Glomerular visceral epithelial cell (primary cell): Measurements from ENCODE around the gene CCDC86.

Source experiments
- DNase-seq: peaks from one replicate; pipeline ENCODE4 v3.0.0-alpha.2; 2016; ENCODE audit errors: extremely low spot score

The CCDC86 gene

DNA sequence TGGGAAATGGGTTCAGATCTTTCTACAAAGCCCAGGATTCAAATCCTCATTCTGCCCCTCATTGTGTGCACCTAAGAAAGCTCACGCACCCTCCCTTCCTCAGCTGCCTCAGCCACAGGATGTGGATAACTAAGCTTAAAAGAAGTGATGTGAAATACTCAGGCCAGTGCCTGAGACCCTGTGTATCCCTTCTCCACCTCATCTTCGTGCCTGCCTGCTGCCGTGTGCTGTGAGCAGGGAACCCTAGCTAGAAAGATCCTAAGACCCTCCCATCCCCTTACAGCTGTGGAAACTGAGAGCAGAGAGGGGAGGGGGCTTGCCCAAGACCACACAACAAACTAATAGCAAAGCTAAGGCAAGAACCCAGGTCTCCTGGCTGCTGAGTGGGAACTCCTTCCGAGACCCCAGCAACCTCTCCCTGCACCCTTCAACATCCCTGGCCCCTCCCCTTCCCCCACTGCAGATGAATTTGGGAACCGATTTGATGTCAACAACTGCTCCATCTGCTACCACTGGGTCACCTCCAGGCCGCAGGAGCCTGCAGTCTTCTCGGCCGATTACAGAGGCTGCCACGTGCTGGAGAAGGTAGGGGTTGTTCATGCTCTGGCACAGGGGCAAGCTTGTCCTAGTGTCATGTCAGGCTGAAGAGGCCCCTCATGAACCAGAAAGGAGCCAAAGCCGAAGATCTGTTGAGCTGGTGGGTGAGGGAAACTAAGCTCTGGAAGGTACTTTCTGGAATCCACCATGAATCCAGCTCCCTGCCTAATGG, 27.0 kb downstream of the CCDC86 start:
- no peak for DNase-seq

DNA sequence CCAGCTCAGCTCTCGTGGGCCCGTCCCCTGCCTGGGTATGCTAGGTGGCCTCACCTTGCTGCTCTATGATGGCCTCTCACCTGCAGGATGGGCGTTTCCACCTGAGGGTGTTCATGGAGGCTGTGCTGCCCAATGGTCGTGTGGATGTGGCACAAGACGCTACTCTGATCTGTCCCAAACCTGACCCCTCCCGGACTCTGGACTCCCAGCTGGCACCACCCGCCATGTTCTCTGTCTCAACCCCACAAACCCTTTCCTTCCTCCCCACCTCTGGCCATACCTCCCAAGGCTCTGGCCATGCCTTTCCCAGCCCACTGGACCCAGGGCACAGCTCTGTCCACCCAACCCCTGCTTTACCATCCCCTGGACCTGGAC, 27.5 kb downstream of the CCDC86 start:
- no peak for DNase-seq

DNA sequence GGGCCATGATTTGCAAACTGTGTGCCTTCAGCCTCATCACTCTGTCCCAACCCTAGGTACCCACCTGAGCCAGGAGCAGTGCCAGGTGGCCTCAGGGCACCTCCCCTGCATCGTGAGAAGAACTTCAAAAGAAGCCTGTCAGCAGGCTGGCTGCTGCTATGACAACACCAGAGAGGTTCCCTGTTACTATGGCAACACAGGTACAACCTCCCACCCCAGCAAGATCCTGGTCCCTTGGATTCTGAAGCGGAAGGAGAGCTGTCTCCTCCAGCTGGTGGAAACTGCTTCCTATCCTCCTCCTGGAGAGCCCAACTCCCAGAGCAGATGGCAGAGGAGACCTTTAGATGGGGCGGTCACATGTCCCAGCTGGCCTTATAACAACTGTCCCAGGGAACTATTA, 28.4 kb downstream of the CCDC86 start:
- DNase-seq: no peak

DNA sequence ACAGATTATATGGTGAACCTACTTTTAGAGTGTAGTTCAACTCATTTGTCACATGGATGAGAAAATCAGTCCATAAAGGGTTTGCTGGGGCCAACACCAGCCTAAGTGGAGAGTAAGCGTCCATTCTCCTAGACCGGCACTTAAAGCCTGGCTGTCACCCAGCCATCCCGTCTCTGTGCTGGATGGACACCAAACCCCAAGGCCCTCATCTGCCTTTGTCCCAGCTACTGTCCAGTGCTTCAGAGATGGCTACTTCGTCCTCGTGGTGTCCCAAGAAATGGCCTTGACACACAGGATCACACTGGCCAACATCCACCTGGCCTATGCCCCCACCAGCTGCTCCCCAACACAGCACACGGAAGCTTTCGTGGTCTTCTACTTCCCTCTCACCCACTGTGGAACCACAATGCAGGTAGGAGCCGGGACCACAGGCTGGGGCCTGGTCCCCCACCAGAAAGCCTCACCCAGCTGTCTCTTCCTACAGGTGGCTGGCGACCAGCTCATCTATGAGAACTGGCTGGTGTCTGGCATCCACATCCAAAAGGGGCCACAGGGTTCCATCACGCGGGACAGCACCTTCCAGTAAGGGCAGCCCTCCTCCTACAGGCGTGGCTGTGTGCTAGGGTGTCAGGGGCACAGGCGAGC, 28.9 kb downstream of the CCDC86 start:
- no peak for DNase-seq

DNA sequence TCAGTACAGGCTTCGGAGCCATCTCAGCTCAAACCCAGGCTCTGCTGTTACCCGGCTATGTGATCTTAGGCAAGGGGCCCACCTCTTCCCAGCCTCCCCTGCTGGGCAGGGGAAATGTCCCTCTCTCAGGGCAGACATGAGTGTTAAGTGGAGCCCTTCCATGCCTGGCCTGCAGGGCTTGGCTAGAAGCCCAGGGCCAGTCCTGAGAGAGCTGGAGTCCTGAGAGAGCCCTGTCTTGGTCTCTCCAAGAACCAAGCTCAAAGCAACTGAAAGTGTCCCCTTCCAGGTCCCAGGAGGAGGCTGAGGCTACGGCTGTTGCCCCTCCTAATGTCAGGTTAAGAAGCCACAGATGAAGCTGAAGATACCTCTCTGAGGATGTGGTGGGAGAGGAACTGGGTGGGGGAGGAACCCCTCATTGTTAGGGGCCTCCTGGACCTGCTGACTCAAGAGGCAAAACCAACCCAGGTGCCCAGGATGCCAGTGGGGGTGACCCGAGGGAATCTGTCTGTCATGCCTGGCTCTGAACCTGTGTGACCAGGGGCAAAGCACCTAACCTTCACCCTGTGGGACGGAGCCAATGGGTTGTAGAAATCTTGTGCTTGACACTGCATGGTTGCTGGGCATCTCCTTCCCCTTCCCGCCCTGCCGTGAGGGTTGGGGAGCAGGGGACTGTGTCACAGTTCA, 29.6 kb downstream of the CCDC86 start:
- DNase-seq: peak; percentile 34

DNA sequence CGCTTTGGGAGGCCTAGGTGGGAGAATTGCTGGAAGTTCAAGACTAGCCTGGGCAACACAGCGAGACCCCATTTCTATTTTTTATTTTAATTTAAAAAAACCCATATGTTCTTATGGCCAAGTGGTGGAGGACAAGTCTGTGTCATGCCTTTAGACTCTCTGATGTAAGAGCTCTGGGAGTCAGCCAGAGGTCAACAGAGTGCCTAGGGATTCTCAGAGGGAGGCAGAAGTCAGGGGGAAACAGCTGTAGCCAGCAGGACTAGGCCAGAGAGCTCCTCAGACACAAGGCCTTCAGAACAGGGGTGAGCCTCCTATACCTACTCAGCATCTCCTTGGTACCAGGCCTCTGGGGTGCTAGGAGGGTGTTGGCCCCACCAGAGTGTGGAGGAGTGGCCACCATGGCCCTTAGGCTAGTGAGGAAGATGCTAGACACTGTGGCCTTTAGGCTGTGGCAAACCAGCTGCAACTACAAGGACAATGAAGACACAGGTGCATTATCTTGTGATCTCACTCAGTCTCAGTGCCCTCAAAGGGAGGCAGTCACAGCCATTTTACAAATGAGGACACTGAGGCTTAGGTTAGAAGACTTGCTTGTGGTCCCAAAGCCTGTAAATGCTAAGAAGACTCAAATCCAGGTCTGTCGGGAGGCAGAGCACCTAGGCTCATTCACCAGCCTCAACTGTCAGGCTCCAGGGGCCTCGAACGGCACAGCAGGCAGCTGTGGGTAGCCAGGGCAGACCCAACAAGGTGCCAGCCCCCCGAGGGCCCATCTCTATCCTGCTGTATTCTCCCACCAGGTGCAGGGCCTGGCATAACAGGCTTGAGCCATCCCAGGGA, 30.4 kb downstream of the CCDC86 start:
- DNase-seq: peak; percentile 44

DNA sequence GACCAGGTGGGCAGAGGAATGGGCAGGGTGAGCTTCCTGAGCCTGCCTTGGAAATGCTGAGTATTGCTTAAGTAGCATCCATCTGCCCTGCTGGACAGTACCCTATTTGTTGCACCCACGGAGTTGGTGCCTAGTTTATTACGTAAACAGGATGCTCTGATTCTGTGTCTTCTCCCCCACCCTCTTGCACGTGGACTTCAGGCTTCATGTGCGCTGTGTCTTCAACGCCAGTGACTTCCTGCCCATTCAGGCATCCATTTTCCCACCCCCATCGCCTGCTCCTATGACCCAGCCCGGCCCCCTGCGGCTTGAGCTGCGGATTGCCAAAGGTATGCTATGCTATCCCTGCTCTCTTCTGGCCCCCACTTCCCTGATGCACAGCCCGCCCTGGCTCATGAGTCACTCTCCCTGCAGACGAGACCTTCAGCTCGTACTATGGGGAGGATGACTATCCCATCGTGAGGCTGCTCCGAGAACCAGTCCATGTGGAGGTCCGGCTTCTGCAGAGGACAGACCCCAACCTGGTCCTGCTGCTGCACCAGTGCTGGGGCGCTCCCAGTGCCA, 31.1 kb downstream of the CCDC86 start:
- DNase-seq: peak; percentile 95

DNA sequence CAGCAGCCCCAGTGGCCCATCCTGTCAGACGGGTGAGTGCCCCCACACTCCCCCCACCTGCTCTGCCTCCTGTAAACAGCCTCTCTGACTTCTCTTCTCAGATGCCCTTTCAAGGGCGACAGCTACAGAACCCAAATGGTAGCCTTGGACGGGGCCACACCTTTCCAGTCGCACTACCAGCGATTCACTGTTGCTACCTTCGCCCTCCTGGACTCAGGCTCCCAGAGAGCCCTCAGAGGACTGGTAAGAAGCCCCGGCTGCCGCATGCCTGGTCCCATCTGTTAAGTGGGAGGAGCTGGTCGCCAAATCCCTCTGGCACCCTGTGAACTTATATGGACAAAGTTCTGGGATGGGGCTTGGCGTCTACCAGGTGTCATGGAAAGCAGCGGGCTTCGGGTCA, 31.6 kb downstream of the CCDC86 start:
- no peak for DNase-seq

DNA sequence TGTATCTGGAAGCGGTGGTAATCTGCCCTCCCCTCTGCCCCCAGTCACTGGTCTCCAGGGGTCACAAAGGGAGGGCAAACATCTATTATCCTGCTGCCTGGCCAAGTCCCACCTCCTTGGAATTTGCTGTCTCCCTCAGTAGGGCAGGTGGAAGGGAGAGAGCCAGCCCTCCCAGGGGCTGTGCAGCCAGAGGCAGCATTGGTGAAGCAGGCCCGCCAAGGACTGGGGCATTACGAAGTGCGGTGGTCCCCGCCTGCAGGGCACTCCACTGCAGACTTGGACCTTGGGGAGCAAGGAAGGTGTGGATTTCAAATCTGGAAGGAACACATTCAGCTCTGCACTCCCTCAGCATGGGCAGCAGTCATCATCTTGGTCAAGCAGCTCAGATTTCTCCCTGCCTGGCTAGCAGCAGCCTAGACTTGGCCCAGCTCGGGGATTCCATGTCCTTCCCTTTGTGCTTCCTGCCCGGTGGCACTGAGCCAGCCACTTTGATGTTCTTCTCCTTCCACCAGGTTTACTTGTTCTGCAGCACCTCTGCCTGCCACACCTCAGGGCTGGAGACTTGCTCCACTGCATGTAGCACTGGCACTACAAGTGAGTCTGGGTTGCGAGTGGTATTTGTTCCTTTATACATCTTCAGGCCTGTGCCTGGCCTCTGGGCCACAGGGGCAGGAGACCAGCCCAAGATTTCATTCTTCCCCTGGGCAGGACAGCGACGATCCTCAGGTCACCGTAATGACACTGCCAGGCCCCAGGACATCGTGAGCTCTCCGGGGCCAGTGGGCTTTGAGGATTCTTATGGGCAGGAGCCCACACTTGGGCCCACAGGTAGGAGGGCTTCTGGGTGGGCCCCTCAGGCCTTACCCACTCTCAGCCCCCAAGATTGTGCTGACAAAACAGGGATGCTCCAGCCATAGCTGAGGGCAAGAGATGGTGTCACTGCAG, 32.8 kb downstream of the CCDC86 start:
- no peak for DNase-seq

DNA sequence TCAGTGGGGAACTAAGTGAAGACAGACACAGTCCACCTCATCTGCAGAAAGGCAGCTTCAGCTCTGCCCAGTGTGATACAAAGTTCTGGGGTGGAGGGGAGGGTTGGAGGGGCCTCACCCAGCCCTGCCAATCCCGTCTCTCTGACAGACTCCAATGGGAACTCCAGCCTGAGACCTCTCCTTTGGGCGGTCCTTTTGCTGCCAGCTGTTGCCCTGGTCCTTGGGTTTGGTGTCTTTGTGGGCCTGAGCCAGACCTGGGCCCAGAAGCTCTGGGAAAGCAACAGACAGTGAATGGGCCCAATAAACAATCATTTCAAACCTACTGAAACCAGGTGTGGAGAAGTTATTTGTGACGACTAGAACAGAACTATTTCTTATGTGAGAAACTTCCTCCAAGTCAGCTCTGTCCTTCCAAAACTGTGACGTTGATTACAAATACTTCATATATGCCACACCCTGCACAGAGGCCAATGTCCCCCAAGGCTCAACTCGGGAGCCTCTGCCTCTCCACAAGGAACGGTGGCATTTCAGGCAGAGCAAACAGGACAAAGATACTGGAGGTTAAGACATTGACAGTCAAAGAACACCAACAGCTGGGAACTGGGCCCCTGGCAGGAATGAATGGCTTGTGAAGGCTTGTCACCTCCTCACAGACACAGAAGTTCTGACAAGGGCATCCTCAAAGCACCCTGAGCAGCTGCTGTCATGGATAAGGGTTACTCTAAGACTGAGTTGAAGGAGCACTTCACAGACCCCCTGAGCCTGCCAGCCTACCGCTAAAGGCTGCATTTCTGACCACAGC, 33.7 kb downstream of the CCDC86 start:
- DNase-seq: no peak

DNA sequence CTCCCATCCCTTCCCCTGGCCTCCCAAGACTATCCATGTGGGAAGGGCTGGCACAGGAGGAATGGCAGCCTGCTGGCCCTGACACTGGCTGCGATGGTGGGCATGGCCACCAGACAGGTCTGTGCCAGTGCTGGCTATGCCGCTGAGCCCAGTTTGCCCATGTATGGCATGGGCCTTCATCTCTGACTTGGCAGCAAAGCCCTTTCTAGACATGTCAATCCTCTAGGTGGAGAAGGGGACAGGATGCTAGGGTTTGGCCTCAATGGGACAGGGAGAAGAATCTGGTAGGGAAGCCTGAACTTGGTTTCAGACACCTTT, 34.2 kb downstream of the CCDC86 start:
- no peak for DNase-seq

DNA sequence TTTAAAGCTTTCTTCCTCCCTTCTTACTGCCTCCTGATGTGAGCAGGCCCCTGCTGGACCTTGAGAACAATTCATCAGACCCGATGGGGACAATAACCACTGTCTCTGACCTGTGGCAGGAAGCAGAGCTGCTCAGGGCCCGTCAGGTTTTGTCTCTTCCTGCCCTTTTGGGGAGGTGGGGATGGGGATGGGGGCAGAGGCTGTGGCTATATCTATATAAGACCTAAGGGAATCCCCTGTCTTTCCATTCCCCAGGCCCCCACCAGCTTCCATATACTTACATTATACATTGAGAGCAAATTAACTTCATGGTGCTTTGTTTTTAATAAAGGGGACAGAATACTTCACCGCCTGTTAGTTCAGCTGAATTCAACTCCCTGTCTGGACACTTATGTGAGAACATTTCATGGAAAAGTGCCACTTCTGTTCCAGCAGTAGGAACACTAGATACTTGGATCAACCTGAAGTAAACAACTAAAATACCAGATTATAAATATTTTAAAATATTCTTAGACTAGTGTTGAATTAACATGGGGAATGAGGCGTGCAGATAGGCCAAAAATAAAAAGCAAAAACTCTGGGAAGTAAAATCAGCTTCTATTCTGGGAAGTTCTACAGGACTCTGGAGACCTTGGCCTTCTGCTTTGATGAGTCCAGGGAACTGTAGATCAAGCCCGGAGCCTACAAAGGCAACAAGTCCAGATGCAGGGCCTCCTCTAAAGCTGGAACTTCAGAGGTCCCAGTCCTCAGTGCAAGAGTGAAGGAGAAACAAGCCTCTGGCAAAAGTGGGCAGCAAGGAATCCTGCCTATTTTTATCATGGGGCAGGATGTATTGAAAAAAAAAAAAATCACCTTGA, 36.6 kb downstream of the CCDC86 start:
- no peak for DNase-seq

DNA sequence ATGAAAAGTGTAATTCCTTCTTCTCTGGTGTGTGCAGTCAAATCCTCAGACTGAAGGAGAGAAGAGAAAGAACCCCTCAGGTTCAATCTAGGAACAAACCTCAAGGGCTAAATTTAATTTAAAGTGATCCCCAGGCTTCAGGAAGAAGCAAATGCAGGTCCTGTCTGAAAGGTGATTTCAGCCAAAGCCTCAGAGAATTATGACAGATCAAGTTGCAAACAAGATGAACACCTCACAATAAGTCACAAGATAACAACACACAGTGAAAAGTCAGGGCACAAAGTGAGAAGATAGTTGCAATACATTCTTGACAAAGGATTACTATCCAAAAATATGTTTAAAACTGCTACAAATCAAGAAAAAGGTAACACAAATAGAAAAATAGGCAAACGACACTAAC, 37.2 kb downstream of the CCDC86 start:
- DNase-seq: no peak

DNA sequence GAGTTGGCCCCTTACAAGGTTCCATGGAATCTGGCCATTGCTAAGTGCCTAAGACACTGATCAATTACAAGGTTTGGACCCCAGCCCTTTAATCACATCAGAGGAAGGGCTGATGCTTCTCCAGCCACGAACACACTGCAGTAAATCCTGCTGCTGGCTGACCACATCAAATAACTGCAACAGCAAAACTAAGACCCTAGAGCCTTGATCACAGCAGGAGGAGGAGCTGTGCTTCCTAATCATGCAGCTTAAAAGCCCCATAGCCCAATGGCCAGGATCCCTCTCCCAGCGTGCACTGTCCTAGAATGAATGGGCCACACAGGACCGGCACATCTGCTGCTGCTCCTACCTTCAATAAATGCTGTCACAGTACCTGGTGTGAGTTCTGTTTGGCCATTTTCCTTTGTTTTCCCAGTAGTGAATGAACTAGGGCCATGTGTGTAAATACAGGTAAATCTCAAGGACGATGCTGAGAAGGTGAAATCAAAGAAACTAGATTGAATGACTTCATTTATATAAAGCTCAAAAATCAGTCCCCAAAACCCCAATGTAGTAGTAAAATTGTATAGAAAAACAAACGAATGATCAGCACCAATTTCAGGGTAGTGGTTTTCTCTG, 38.2 kb downstream of the CCDC86 start:
- no peak for DNase-seq

DNA sequence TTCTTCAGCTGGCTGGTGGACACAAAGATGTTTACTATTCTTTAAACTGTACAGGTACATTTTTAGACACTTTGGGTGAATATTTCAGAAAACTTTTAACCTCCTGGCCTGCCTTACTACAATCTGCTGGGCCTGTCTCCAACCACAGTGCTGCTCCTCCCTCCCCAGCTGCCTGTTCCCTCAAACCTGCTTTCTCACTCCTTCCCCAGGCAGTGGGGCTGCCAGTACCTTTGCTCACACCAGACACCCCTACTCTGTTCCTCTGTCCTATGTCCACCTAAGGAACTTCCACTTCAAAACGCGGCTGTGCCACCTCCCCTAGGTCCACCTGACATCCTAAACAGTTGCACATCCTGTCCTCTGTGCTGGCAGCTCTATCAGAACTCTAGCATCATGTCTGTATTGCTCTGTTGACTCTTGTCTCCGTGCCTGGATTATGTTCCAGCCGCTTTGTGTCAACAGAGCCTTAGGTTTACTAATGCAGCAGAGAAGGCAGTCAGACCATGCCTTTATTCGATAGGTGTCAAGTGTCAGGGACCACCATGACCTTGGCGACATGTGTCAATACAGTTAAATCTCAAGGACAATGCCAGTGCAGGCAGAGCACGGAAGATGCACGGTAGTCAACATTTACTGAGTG, 38.9 kb downstream of the CCDC86 start:
- no peak for DNase-seq

DNA sequence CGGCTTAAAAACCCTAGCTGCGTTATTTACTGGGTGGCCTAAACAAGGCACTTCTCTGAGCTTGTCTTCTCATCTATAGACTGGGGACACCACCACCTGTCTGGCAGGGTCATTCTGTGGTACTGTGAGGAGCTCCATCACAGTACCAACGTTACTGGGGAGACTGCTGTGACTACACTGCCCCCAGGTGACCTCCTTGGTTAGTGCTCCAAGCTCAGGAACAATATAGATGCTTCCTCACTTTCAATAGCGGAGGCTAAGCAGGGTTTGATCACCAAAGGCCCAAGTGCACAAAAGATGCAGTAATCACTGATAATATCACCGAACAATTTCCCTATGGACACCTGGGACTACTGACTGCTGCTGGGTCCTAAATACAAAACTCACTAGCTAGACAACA, 45.6 kb downstream of the CCDC86 start:
- peak; percentile 67 for DNase-seq

DNA sequence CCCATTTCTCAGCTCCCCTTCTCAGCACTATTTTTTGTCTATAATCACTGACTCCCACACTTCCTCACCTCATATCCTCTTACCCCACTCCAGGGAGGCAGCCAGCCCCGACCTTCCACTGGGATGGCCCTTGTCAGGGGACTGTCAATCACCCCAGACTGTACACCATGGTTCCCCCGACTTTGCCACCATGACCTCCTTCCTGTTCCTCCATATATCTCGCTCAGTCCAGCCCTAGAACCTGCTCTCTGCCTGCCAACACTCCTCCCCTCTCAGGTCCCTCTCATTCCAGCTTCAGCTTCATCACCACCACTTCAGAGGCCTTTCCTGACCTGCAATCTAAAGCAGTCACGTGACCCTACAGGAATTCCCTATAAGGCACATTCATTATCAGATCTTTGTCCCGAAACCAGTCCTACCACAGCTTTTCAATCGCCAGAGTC, 48.0 kb downstream of the CCDC86 start:
- DNase-seq: no peak

DNA sequence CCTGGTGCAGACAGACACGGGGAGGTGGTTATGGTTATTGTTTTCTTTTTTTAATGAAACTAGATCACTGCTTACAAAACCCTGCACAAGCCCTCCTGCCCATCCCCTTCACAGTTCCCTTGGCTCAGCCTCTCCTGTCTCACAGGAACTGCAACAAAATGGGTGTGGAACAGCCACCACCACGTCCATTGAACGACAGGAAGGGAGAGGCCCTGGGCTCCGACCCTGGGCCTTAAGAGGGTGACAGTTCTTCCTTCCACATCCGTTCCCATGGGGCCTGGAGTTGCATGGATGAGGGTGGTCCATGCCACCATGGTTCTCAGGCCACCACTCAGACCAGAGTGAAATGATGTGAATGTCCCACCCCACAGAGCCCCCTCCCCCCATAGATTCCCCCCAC, 48.8 kb downstream of the CCDC86 start:
- no peak for DNase-seq
